ENCODE measurements around the gene EGLN3. TPM values are rescaled to one million over a fixed set of nuclear protein-coding genes. Genes with fewer than 3 reads are reported as not detected.

EGLN3 gene
- total RNA-seq, 1 donor from 2014 or later: 326 TPM

GRCh38 chr14:33925235-33925634 lies 25.6 kb downstream of the EGLN3 start:
- intact Hi-C loops (cut with DNase I): no loop called here
- no peak for DNase-seq (ENCODE audit: low spot score)

- intact Hi-C loops (cut with DNase I): no loop called here
- DNase-seq (ENCODE audit: low spot score): no peak
Measured at GRCh38 chr14:33924566-33925100, 26.2 kb downstream of the EGLN3 start.

GRCh38 chr14:33922125-33922524 lies 28.7 kb downstream of the EGLN3 start:
- DNase-seq (ENCODE audit: low spot score): no peak
- intact Hi-C loops (cut with DNase I): no loop called here

GRCh38 chr14:33918256-33918655 lies 32.6 kb downstream of the EGLN3 start:
- intact Hi-C loops (cut with DNase I): loop anchor here (10.0 kb wide), 2 partner anchors 73 to 317 kb away; no protein-coding TSS in a partner anchor
- DNase-seq (ENCODE audit: low spot score): no peak

- no peak for DNase-seq (ENCODE audit: low spot score)
- intact Hi-C loops (cut with DNase I): loop anchor here (10.0 kb wide), 2 partner anchors 73 to 317 kb away; no protein-coding TSS in a partner anchor
Measured at GRCh38 chr14:33917661-33918060, 33.2 kb downstream of the EGLN3 start.

GRCh38 chr14:33916663-33917565 lies 34.0 kb downstream of the EGLN3 start:
- intact Hi-C loops (cut with DNase I): loop anchor here (10.0 kb wide), 2 partner anchors 72 to 318 kb away; no protein-coding TSS in a partner anchor
- DNase-seq (ENCODE audit: low spot score): no peak

GRCh38 chr14:33915682-33916081 lies 35.2 kb downstream of the EGLN3 start:
- no peak for DNase-seq (ENCODE audit: low spot score)
- intact Hi-C loops (cut with DNase I): loop anchor here (10.0 kb wide), 2 partner anchors 71 to 319 kb away; no protein-coding TSS in a partner anchor

GRCh38 chr14:33914676-33915516 lies 36.0 kb downstream of the EGLN3 start:
- intact Hi-C loops (cut with DNase I): loop anchor here (10.0 kb wide), 2 partner anchors 70 to 320 kb away; no protein-coding TSS in a partner anchor
- no peak for DNase-seq (ENCODE audit: low spot score)

GRCh38 chr14:33911046-33911445 lies 39.8 kb downstream of the EGLN3 start:
- intact Hi-C loops (cut with DNase I): loop anchor here (10.0 kb wide), 2 partner anchors 66 to 324 kb away; no protein-coding TSS in a partner anchor
- DNase-seq (ENCODE audit: low spot score): no peak

GRCh38 chr14:33910435-33910834 lies 40.4 kb downstream of the EGLN3 start:
- intact Hi-C loops (cut with DNase I): loop anchor here (10.0 kb wide), 2 partner anchors 66 to 324 kb away; no protein-coding TSS in a partner anchor
- DNase-seq (ENCODE audit: low spot score): no peak

- intact Hi-C loops (cut with DNase I): loop anchor here (10.0 kb wide), 2 partner anchors 65 to 325 kb away; no protein-coding TSS in a partner anchor
- DNase-seq (ENCODE audit: low spot score): no peak
Measured at GRCh38 chr14:33909380-33910084, 41.3 kb downstream of the EGLN3 start.

GRCh38 chr14:33908540-33909223 lies 42.2 kb downstream of the EGLN3 start:
- intact Hi-C loops (cut with DNase I): no loop called here

GRCh38 chr14:33906968-33907367 lies 43.9 kb downstream of the EGLN3 start:
- intact Hi-C loops (cut with DNase I): no loop called here
- DNase-seq (ENCODE audit: low spot score): no peak

More at GRCh38 chr14:33908540-33909223, 42.2 kb downstream of the EGLN3 start:
- DNase-seq (ENCODE audit: low spot score): no peak

GRCh38 chr14:33904609-33905008 lies 46.3 kb downstream of the EGLN3 start:
- no peak for DNase-seq (ENCODE audit: low spot score)
- intact Hi-C loops (cut with DNase I): no loop called here

GRCh38 chr14:33903369-33903768 lies 47.5 kb downstream of the EGLN3 start:
- intact Hi-C loops (cut with DNase I): no loop called here
- DNase-seq (ENCODE audit: low spot score): no peak

GRCh38 chr14:33902363-33902762 lies 48.5 kb downstream of the EGLN3 start:
- no peak for DNase-seq (ENCODE audit: low spot score)
- intact Hi-C loops (cut with DNase I): no loop called here

- intact Hi-C loops (cut with DNase I): no loop called here
- no peak for DNase-seq (ENCODE audit: low spot score)
Measured at GRCh38 chr14:33901426-33902155, 49.3 kb downstream of the EGLN3 start.

GRCh38 chr14:33900706-33901105 lies 50.2 kb downstream of the EGLN3 start:
- no peak for DNase-seq (ENCODE audit: low spot score)
- intact Hi-C loops (cut with DNase I): no loop called here

All from cardiac septum (tissue), 1 donor.